Natural killer cell (primary cell): Measurements from ENCODE around the gene CFB. TPM values are rescaled to one million over a fixed set of nuclear protein-coding genes. Genes with fewer than 3 reads are reported as not detected.

ENCODE experiments used
- ATAC-seq, 3 donors: fragments of 150-1000 bp in 2 of 3; fragments of 200-7000 bp in 1 of 3; cut with Tn5 transposase; 1 replicate in 1 of 3; 2 replicates in 2 of 3; pipeline ENCODE4 v1.10.0; 2021; ENCODE audit warnings: mild to moderate bottlenecking in 2 of 3, moderate library complexity in 2 of 3
- DNase-seq, 2 donors: peaks; one replicate each; pipeline versions ENCODE4 v3.0.0 to v3.0.0-alpha.2; 2013 to 2021; ENCODE audit warnings: mixed read lengths in 1 of 2
- H3K27ac ChIP-seq: one replicate; pipeline ENCODE4 v1.5.1; 2013; ENCODE audit warnings: mild to moderate bottlenecking, low read length
- H3K27me3 ChIP-seq: one replicate; pipeline ENCODE4 v1.6.1; 2013; ENCODE audit warnings: low read length; ENCODE audit not compliant: control insufficient read depth, insufficient read depth
- H3K36me3 ChIP-seq: one replicate; pipeline ENCODE4 v1.6.1; 2013; ENCODE audit warnings: low read length; ENCODE audit not compliant: control insufficient read depth, insufficient read depth
- H3K4me1 ChIP-seq: one replicate; pipeline ENCODE4 v1.6.1; 2013; ENCODE audit warnings: low read length; ENCODE audit not compliant: control insufficient read depth, insufficient read depth
- H3K4me3 ChIP-seq: one replicate; pipeline ENCODE4 v1.5.1; 2013; ENCODE audit warnings: low read length
- H3K9me3 ChIP-seq: one replicate; pipeline ENCODE4 v1.6.1; 2013; ENCODE audit warnings: low read length; ENCODE audit not compliant: control insufficient read depth, insufficient read depth
- H3K27ac Mint-ChIP-seq, 2 donors: one replicate each; pipeline ENCODE4 v1.8.0; 2022; ENCODE audit warnings: mild to moderate bottlenecking in 2 of 2, mixed read lengths in 2 of 2, moderate library complexity in 1 of 2
- H3K27me3 Mint-ChIP-seq, 2 donors: one replicate each; pipeline ENCODE4 v1.8.0; 2022; ENCODE audit warnings: low read depth in 2 of 2, mixed read lengths in 2 of 2
- H3K36me3 Mint-ChIP-seq: one replicate; pipeline ENCODE4 v1.8.0; 2022; ENCODE audit warnings: mixed read lengths
- H3K4me1 Mint-ChIP-seq, 2 donors: one replicate each; pipeline ENCODE4 v1.8.0; 2022; ENCODE audit warnings: mixed read lengths in 2 of 2
- H3K4me3 Mint-ChIP-seq: one replicate; pipeline ENCODE4 v1.8.0; 2022; ENCODE audit warnings: mild to moderate bottlenecking, moderate library complexity, mixed read lengths
- H3K9me3 Mint-ChIP-seq, 2 donors: one replicate each; pipeline ENCODE4 v1.8.0; 2022; ENCODE audit warnings: mixed read lengths in 2 of 2
- WGBS: methylation state at CpG from one replicate; pipeline ENCODE4 v1.1.7; 2013; ENCODE audit warnings: missing lambda C conversion rate; ENCODE audit not compliant: insufficient coverage; 5-methylcytosine and 5-hydroxymethylcytosine counted together
- intact Hi-C: fragments of 100-400 bp; cut with micrococcal nuclease; formaldehyde crosslinking; loops from one replicate; pipeline ENCODE4 v1.14.2; 2022
- total RNA-seq, 4 donors: library from RNA; stranded (reverse); fragments of 120-200 nt in 1 of 4; gene quantifications; one replicate each; pipeline versions ENCODE4 v1.2.3 to v1.2.4, GENCODE V29; 2013 to 2022
- TF ChIP-seq, protein P1 (sequence below): fragments of 200-600 bp; IDR thresholded peaks from one replicate; pipeline ENCODE4 v1.8.0; 2022; ENCODE audit warnings: antibody characterized with exemption

Gene CFB
- total RNA-seq, 3 donors from 2014 or later (not counting 1 experiment from before 2014, with no cell fraction given): 0.45 TPM; not detected in 2

- intact Hi-C loops: no loop called here
- no peaks in the 10 kb centered on the region for H3K9me3 ChIP-seq
- no peak overlapping the region for H3K4me3 ChIP-seq
- Mint-ChIP-seq H3K36me3 (peaks cover 7% of the 10 kb centered on the region), H3K9me3 (no peaks in the 10 kb centered on the region), H3K4me3 (no peak overlapping the region), H3K27me3 (no peaks in the 10 kb centered on the region), H3K27ac (no peak overlapping the region), H3K4me1 (peaks cover 14 to 24% of the 10 kb centered on the region in 2 donors)
- WGBS: 97% methylated on average over 13 of the region's 13 CpGs
- TF ChIP-seq, protein P1, sequence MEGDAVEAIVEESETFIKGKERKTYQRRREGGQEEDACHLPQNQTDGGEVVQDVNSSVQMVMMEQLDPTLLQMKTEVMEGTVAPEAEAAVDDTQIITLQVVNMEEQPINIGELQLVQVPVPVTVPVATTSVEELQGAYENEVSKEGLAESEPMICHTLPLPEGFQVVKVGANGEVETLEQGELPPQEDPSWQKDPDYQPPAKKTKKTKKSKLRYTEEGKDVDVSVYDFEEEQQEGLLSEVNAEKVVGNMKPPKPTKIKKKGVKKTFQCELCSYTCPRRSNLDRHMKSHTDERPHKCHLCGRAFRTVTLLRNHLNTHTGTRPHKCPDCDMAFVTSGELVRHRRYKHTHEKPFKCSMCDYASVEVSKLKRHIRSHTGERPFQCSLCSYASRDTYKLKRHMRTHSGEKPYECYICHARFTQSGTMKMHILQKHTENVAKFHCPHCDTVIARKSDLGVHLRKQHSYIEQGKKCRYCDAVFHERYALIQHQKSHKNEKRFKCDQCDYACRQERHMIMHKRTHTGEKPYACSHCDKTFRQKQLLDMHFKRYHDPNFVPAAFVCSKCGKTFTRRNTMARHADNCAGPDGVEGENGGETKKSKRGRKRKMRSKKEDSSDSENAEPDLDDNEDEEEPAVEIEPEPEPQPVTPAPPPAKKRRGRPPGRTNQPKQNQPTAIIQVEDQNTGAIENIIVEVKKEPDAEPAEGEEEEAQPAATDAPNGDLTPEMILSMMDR: no peak
- H3K27ac ChIP-seq: no peak overlapping the region
- peaks cover 4% of the 10 kb centered on the region for H3K4me1 ChIP-seq
- H3K27me3 ChIP-seq: no peaks in the 10 kb centered on the region
- no peak for DNase-seq
- peaks cover 95% of the 10 kb centered on the region for H3K36me3 ChIP-seq
- no peak for ATAC-seq
Observed at GRCh38 chr6:31965700-31966099, 19.8 kb downstream of the CFB start.

DNA sequence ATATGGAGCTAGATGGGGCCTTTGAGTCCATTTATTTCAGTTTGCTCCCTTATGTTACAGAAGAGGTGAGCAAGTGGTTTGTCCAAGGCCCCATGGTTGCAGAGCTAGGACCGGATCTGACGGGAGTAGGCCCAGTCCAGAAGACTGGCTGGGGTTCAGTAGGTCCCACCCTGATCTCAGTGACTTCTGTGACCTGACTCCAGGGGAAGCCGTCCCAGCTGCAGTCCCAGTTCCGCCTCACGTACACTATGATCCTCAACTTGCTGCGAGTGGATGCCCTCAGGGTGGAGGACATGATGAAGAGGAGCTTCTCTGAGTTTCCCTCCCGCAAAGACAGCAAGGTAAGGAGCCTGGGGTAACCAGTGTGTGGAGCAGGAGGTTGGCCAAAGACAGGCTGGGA is 20.6 kb downstream of the CFB start:
- peaks cover 7% of the 10 kb centered on the region for H3K36me3 Mint-ChIP-seq
- Histone ChIP-seq H3K4me1 (peaks cover 12% of the 10 kb centered on the region), H3K9me3 (no peaks in the 10 kb centered on the region), H3K27ac (no peak overlapping the region), H3K36me3 (peaks cover 88% of the 10 kb centered on the region), H3K4me3 (no peak overlapping the region), H3K27me3 (no peaks in the 10 kb centered on the region)
- DNase-seq (no peak), ATAC-seq (no peak)
- H3K4me3 Mint-ChIP-seq: no peak overlapping the region
- peak overlapping the region; percentile 5 to 76 for H3K27ac Mint-ChIP-seq
- no peaks in the 10 kb centered on the region for H3K27me3 Mint-ChIP-seq
- TF ChIP-seq, protein P1: no peak
- H3K9me3 Mint-ChIP-seq: no peaks in the 10 kb centered on the region
- 93% methylated on average over 7 of the region's 7 CpGs for WGBS
- peaks cover 14 to 24% of the 10 kb centered on the region in 2 donors for H3K4me1 Mint-ChIP-seq
- intact Hi-C loops: no loop called here

DNA sequence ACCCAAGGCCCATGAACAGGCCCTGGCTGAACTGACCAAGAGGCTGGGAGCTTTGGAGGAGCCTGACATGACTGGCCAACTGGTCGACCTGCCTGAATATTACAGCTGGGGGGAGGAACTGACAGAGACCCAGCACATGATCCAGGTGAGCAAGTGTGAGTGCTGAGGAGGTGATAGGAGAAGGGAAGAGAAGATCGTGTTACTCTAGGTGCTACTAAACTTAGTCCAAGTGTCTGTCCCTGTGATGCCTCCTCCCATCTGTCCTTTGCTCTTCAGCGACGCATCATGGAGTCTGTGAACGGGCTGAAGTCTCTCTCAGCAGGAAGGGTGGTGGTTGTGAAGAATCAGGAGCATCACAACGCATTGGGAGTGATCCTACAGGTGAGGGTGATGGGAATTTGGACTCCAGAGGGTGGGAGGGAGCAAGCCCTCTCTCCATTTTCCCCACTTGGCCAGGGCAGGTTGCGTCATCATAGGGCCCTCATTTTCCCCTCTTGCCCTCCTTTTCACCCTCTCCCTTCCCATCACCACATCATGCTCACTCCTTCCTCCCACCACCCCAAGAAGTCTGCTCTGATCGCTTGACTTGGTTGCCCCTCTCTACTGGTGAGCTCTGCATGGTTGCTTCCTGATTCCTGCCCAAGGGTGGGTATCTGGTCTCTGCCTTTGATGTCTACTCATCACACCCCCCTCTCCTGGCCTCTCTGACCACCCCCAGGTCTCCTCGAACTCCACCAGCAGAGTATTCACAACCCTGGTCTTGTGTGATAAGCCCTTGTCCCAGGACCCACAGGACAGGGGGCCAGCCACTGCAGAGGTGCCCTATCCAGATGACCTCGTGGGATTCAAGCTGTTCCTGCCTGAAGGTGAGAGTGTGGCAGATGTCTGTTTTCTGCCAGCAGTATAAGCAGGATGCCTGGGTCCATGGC is 21.4 kb downstream of the CFB start:
- Mint-ChIP-seq H3K27me3 (no peaks in the 10 kb centered on the region), H3K36me3 (peaks cover 7% of the 10 kb centered on the region), H3K27ac (peak overlapping the region in 1 of 2 donors; percentile 76), H3K4me1 (peaks cover 7 to 25% of the 10 kb centered on the region in 2 donors), H3K9me3 (no peaks in the 10 kb centered on the region), H3K4me3 (no peak overlapping the region)
- ATAC-seq: no peak
- intact Hi-C loops: no loop called here
- Histone ChIP-seq H3K4me1 (peaks cover 15% of the 10 kb centered on the region), H3K9me3 (no peaks in the 10 kb centered on the region), H3K27ac (no peak overlapping the region), H3K27me3 (no peaks in the 10 kb centered on the region), H3K36me3 (peaks cover 80% of the 10 kb centered on the region), H3K4me3 (no peak overlapping the region)
- TF ChIP-seq, protein P1: no peak
- WGBS: 94% methylated on average over 10 of the region's 10 CpGs
- no peak for DNase-seq
